Ramos (cell line): ENCODE data around the gene CARD8.

Experiments
- in situ Hi-C: fragments of 300-500 bp; cut with MboI; formaldehyde crosslinking; loops from one replicate; pipeline ENCODE4 v1.14.3; 2022; ENCODE audit warnings: low sequenced_read_pairs; ENCODE audit not compliant: unreplicated experiment

The CARD8 gene

GRCh38 chr19:48218997-48219396, 36.7 kb downstream of the CARD8 start:
- in situ Hi-C loops, result no loop called here

- in situ Hi-C loops, result no loop called here
Observed at GRCh38 chr19:48216933-48217332, 38.8 kb downstream of the CARD8 start.

- in situ Hi-C loops, result no loop called here
Observed at GRCh38 chr19:48213959-48214358, 41.8 kb downstream of the CARD8 start.

GRCh38 chr19:48210005-48210404, 45.7 kb downstream of the CARD8 start:
- in situ Hi-C loops, result no loop called here

- in situ Hi-C loops, result no loop called here
Observed at GRCh38 chr19:48206397-48207093, 49.2 kb downstream of the CARD8 start.

- in situ Hi-C loops, result no loop called here
Observed at GRCh38 chr19:48203794-48204628, 51.7 kb downstream of the CARD8 start.

- in situ Hi-C loops, result no loop called here
Observed at GRCh38 chr19:48203222-48203793, 52.4 kb downstream of the CARD8 start.

- in situ Hi-C loops, result no loop called here
Observed at GRCh38 chr19:48196933-48197665, 58.6 kb downstream of the CARD8 start.

GRCh38 chr19:48196321-48196763, 59.4 kb downstream of the CARD8 start:
- in situ Hi-C loops, result no loop called here

GRCh38 chr19:48194844-48195830, 60.6 kb downstream of the CARD8 start:
- in situ Hi-C loops, result no loop called here

GRCh38 chr19:48194041-48194843, 61.5 kb downstream of the CARD8 start:
- in situ Hi-C loops, result no loop called here

GRCh38 chr19:48192750-48193149, 63.0 kb downstream of the CARD8 start:
- in situ Hi-C loops, result no loop called here

- in situ Hi-C loops, result no loop called here
Observed at GRCh38 chr19:48190885-48191284, 64.8 kb downstream of the CARD8 start.

- in situ Hi-C loops, result no loop called here
Observed at GRCh38 chr19:48190288-48190884, 65.3 kb downstream of the CARD8 start.

GRCh38 chr19:48186541-48186991, 69.1 kb downstream of the CARD8 start:
- in situ Hi-C loops, result no loop called here

- in situ Hi-C loops, result no loop called here
Observed at GRCh38 chr19:48186015-48186414, 69.7 kb downstream of the CARD8 start.

GRCh38 chr19:48183356-48183755, 72.4 kb downstream of the CARD8 start:
- in situ Hi-C loops, result no loop called here

- in situ Hi-C loops, result no loop called here
Observed at GRCh38 chr19:48182434-48182833, 73.3 kb downstream of the CARD8 start.
